ENCODE data around the gene SLC7A7.

- TF ChIP-seq POLR2AphosphoS5 (IDR thresholded peaks at IDR 0.05; ENCODE audit: low read length) (no peak), CTCF (IDR thresholded peaks at IDR 0.05 in 2 of 3, conservative IDR thresholded peaks at IDR 0.05 in 1 of 3; ENCODE audit: control insufficient read depth in 2 of 3, extremely low read depth in 1 of 3, insufficient read depth in 1 of 3, low read depth in 3 of 3, low read length in 3 of 3) (no peak), MYC (IDR thresholded peaks at IDR 0.05; ENCODE audit: insufficient read depth, insufficient read length, insufficient replicate concordance, low read length, severe bottlenecking) (no peak), ZNF274 (IDR thresholded peaks at IDR 0.05; ENCODE audit: insufficient read depth, insufficient read length) (no peak), USF1 (IDR thresholded peaks at IDR 0.05; ENCODE audit: borderline replicate concordance, extremely low read length, insufficient read depth, low read depth, low read length) (no peak), CREB1 (IDR thresholded peaks at IDR 0.05; ENCODE audit: low read depth) (no peak), POLR2A (IDR thresholded peaks at IDR 0.05; ENCODE audit: low read depth, low read length) (no peak), RFX5 (IDR thresholded peaks at IDR 0.05; ENCODE audit: low read depth, low read length) (no peak), GATAD2B (conservative IDR thresholded peaks at IDR 0.05; ENCODE audit: low read depth) (no peak), BHLHE40 (IDR thresholded peaks at IDR 0.05; ENCODE audit: borderline replicate concordance in 1 of 2, low read depth in 2 of 2, low read length in 1 of 2) (no peak), CBX3 (IDR thresholded peaks at IDR 0.05; ENCODE audit: borderline replicate concordance, low read depth) (no peak)
Observed at GRCh38 chr14:22846811-22847307, 31.6 kb upstream of the SLC7A7 start.

All from GM12878 (cell line).